PFSK-1 (cell line): Measurements from ENCODE around the gene RPS15.

Experiments
- FOXP2 ChIP-seq: optimal IDR thresholded peaks from 2 replicates; pipeline ENCODE3; 2011; ENCODE audit warnings: borderline replicate concordance, control low read depth, inconsistent platforms; ENCODE audit not compliant: insufficient read depth; ENCODE audit errors: extremely low read length, extremely low read depth
- POLR2AphosphoS5 ChIP-seq: IDR thresholded peaks from 2 replicates; pipeline ENCODE4 v1.6.1; 2012; ENCODE audit warnings: low read depth, mild to moderate bottlenecking, control low read depth, low read length, moderate library complexity
- REST ChIP-seq, 2 experiments: IDR thresholded peaks; 2 replicates each; pipeline versions ENCODE4 v1.6.1 to v1.8.0; 2011 to 2012; ENCODE audit warnings: low read depth in 2 of 2, low read length in 2 of 2, control low read depth in 1 of 2, inconsistent platforms in 1 of 2, mild to moderate bottlenecking in 1 of 2, moderate library complexity in 1 of 2; ENCODE audit not compliant: insufficient read depth in 1 of 2
- SIN3A ChIP-seq: IDR thresholded peaks from 2 replicates; pipeline ENCODE4 v1.6.1; 2012; ENCODE audit warnings: mild to moderate bottlenecking, low read length, moderate library complexity, borderline replicate concordance; ENCODE audit not compliant: insufficient read depth
- TAF1 ChIP-seq: IDR thresholded peaks from 2 replicates; pipeline ENCODE4 v1.6.1; 2012; ENCODE audit warnings: low read length, control low read depth, borderline replicate concordance; ENCODE audit not compliant: insufficient read depth

RPS15 gene

GRCh38 chr19:1468274-1468820 is 30.2 kb downstream of the RPS15 start:
- TF ChIP-seq SIN3A, result no peak
- no peak for TF ChIP-seq FOXP2
- no peak for TF ChIP-seq REST (IDR thresholded peaks at IDR 0.05; ENCODE audit: insufficient read depth in 1 of 2, low read depth in 2 of 2, low read length in 2 of 2)
- TF ChIP-seq POLR2AphosphoS5, result no peak
- no peak for TF ChIP-seq TAF1

GRCh38 chr19:1468821-1469254 is 30.6 kb downstream of the RPS15 start:
- TF ChIP-seq POLR2AphosphoS5 (no peak), REST (IDR thresholded peaks at IDR 0.05; ENCODE audit: insufficient read depth in 1 of 2, low read depth in 2 of 2, low read length in 2 of 2) (no peak), FOXP2 (no peak)

- TF ChIP-seq TAF1, result no peak
- TF ChIP-seq REST (IDR thresholded peaks at IDR 0.05; ENCODE audit: insufficient read depth in 1 of 2, low read depth in 2 of 2, low read length in 2 of 2), result no peak
- TF ChIP-seq POLR2AphosphoS5, result no peak
- TF ChIP-seq FOXP2, result no peak
- no peak for TF ChIP-seq SIN3A
Measured at GRCh38 chr19:1469255-1470054, 31.3 kb downstream of the RPS15 start.

- no peak for TF ChIP-seq SIN3A
- TF ChIP-seq REST (IDR thresholded peaks at IDR 0.05; ENCODE audit: insufficient read depth in 1 of 2, low read depth in 2 of 2, low read length in 2 of 2), result no peak
- TF ChIP-seq POLR2AphosphoS5, result no peak
- no peak for TF ChIP-seq FOXP2
- TF ChIP-seq TAF1, result no peak
Measured at GRCh38 chr19:1470055-1470304, 31.8 kb downstream of the RPS15 start.
